ENCODE results near the gene NXPE3.

DNA sequence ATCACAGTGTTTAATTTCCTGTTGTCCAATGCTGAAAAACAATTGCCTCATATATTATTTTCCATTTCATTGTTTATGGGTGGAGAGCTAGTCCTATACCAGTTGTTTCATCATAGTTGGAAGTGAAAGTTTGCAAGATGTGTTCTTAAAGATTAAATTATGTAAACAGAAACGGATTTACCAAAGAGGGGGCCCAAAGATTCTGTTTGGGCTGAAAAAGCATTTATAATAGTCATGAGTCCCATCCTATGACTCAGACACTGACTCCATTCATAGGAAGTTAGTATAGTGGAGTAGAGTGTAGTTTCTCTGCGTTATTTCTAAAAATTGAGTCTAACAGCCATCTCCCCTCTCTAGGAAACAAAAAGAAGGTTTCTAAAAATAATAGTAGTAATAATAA, 94.6 kb downstream of the NXPE3 start:
- TF ChIP-seq ZNF664 (tag by site-specific recombination; IDR thresholded peaks at IDR 0.05) (no peak), ZNF843 (tag by site-specific recombination; IDR thresholded peaks at IDR 0.05) (no peak), YY1 (tag by site-specific recombination; IDR thresholded peaks at IDR 0.05) (no peak), RBAK (tag by site-specific recombination; IDR thresholded peaks at IDR 0.05) (no peak), SALL2 (tag by site-specific recombination; IDR thresholded peaks at IDR 0.05; ENCODE audit: borderline replicate concordance) (no peak), GLI2 (tag by site-specific recombination; IDR thresholded peaks at IDR 0.05; ENCODE audit: borderline replicate concordance, low read depth) (no peak), KLF1 (tag by site-specific recombination; IDR thresholded peaks at IDR 0.05) (no peak), ZNF701 (tag by site-specific recombination; IDR thresholded peaks at IDR 0.05) (no peak), EGR2 (tag by site-specific recombination; IDR thresholded peaks at IDR 0.05; ENCODE audit: low read depth) (no peak)
- TF ChIP-seq, protein P1, sequence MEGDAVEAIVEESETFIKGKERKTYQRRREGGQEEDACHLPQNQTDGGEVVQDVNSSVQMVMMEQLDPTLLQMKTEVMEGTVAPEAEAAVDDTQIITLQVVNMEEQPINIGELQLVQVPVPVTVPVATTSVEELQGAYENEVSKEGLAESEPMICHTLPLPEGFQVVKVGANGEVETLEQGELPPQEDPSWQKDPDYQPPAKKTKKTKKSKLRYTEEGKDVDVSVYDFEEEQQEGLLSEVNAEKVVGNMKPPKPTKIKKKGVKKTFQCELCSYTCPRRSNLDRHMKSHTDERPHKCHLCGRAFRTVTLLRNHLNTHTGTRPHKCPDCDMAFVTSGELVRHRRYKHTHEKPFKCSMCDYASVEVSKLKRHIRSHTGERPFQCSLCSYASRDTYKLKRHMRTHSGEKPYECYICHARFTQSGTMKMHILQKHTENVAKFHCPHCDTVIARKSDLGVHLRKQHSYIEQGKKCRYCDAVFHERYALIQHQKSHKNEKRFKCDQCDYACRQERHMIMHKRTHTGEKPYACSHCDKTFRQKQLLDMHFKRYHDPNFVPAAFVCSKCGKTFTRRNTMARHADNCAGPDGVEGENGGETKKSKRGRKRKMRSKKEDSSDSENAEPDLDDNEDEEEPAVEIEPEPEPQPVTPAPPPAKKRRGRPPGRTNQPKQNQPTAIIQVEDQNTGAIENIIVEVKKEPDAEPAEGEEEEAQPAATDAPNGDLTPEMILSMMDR (tag by site-specific recombination; IDR thresholded peaks at IDR 0.05): no peak
